GM12891 (cell line): ENCODE data around the gene SYNE3.

ENCODE experiments used
- POLR2A ChIP-seq: IDR thresholded peaks from 2 replicates; pipeline ENCODE4 v1.6.1; 2011; ENCODE audit warnings: low read depth, low read length, control low read depth
- POLR2AphosphoS5 ChIP-seq: IDR thresholded peaks from 2 replicates; pipeline ENCODE4 v1.6.1; 2011; ENCODE audit warnings: low read depth, low read length, control low read depth
- POU2F2 ChIP-seq: IDR thresholded peaks from 2 replicates; pipeline ENCODE4 v1.6.1; 2011; ENCODE audit warnings: low read depth, mild to moderate bottlenecking, control low read depth, low read length, moderate library complexity

DNA sequence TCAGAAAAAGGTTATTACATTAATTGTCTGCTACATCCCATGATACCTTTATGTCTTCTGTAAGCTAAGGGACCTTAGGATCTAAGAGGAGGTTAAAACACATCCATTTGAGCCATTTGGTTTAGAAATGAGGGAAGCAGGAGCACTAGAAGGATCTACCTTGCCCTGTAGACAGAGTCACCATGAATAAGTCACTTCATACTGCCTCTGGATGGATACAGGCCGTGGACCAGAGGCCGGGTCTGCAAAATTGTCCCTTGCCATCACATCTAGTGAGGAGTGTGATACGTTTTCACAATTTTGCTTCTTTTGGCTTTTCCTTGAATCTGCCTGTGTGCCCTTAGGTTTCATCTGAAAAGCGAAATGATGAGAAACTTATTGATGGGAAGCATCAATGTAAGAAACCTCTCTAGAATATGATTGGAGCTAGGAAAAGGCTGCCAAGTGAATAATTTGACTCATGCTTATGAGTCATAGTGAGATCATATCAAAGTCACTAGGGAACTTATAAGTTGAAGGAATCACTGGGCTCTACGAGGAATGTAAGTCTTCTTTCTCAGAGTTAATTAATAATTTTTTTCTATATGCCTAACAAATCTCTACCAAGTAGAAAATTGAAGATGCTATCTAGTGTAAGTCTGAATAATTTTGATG lies 29.2 kb upstream of the SYNE3 start:
- TF ChIP-seq POLR2A (no peak), POLR2AphosphoS5 (no peak), POU2F2 (no peak)
